ENCODE measurements around the gene LYSMD3. TPM values are rescaled to one million over a fixed set of nuclear protein-coding genes. Genes with fewer than 3 reads are reported as not detected.
A peak's percentile ranks its signal among the peaks of the same experiment; 100 is the strongest.

Gene LYSMD3
- total and polyA plus RNA-seq, 9 of the 15 experiments (the other 6 are each of a cell fraction or from before 2014, with no cell fraction given) = 9.5 to 42.3 (median 20.7) TPM

GRCh38 chr5:90560771-90561170 lies 31.4 kb upstream of the LYSMD3 start:
- BruUV-seq (replicated peaks) = no TSS peak
- ChIA-PET POLR2A (no interaction called here), CTCF (ENCODE audit: low intra/inter-chr PET ratio) (no interaction called here)
- Histone ChIP-seq H3K27me3 (ENCODE audit: control insufficient read depth in 2 of 2, insufficient read depth in 2 of 2, low read length in 2 of 2) (no peaks in the 10 kb centered on the region), H4K20me1 (replicated peaks; ENCODE audit: control insufficient read depth, insufficient read depth, low read length) (no peaks in the 10 kb centered on the region), H3K4me3 (no peak overlapping the region; the same call in 1 of the 2 replicates), H3K9me3 (replicated peaks; ENCODE audit: control insufficient read depth, insufficient read depth, low read depth, low read length) (no peaks in the 10 kb centered on the region), H3K79me2 (ENCODE audit: control insufficient read depth, insufficient read depth, low read length) (peaks cover 51% of the 10 kb centered on the region), H3K4me2 (ENCODE audit: insufficient read depth, low read length) (peak overlapping the region; percentile 17; the same call in 1 of the 2 replicates), H3K9ac (ENCODE audit: insufficient read depth in 1 of 2, low read depth in 2 of 2, low read length in 2 of 2) (peak overlapping the region in 1 of 2 experiments; percentile 30; a peak in 2 of 4 replicates), H3K27ac (ENCODE audit: extremely low read depth, low read depth, low read length) (no peak overlapping the region; the same call in 2 of the 3 replicates), H3K9me1 (ENCODE audit: control insufficient read depth, insufficient read depth, low read length) (no peaks in the 10 kb centered on the region), H2AFZ (ENCODE audit: low read depth, low read length) (no peak overlapping the region), H3K36me3 (ENCODE audit: control insufficient read depth, insufficient read depth, low read length) (no peaks in the 10 kb centered on the region), H3K4me1 (replicated peaks in 1 of 2; ENCODE audit: control insufficient read depth in 2 of 2, insufficient read depth in 2 of 2, low read length in 2 of 2) (peaks cover 4 to 10% of the 10 kb centered on the region in 2 experiments; a peak in 4 of 5 replicates)
- TF ChIP-seq KLF16 (IDR thresholded peaks at IDR 0.05) (no peak), SMAD4 (CRISPR knock-in tag; conservative IDR thresholded peaks at IDR 0.05) (no peak), MCM2 (IDR thresholded peaks at IDR 0.05; ENCODE audit: low read depth) (no peak), ZNF174 (CRISPR knock-in tag; IDR thresholded peaks at IDR 0.05) (no peak), HSF4 (CRISPR knock-in tag; IDR thresholded peaks at IDR 0.05; ENCODE audit: borderline replicate concordance) (no peak), ZNF589 (CRISPR knock-in tag; IDR thresholded peaks at IDR 0.05; ENCODE audit: low read depth) (no peak), GTF2F1 (IDR thresholded peaks at IDR 0.05; ENCODE audit: low read depth, low read length) (no peak), ZNF449 (CRISPR knock-in tag; IDR thresholded peaks at IDR 0.05) (no peak), PPARD (CRISPR knock-in tag; IDR thresholded peaks at IDR 0.05) (no peak)
- TF ChIP-seq, protein P1, sequence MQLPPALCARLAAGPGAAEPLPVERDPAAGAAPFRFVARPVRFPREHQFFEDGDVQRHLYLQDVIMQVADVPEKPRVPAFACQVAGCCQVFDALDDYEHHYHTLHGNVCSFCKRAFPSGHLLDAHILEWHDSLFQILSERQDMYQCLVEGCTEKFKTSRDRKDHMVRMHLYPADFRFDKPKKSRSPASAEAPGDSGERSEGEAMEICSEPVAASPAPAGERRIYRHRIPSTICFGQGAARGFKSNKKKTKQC (CRISPR knock-in tag; IDR thresholded peaks at IDR 0.05) = no peak
- TF ChIP-seq, protein P2, sequence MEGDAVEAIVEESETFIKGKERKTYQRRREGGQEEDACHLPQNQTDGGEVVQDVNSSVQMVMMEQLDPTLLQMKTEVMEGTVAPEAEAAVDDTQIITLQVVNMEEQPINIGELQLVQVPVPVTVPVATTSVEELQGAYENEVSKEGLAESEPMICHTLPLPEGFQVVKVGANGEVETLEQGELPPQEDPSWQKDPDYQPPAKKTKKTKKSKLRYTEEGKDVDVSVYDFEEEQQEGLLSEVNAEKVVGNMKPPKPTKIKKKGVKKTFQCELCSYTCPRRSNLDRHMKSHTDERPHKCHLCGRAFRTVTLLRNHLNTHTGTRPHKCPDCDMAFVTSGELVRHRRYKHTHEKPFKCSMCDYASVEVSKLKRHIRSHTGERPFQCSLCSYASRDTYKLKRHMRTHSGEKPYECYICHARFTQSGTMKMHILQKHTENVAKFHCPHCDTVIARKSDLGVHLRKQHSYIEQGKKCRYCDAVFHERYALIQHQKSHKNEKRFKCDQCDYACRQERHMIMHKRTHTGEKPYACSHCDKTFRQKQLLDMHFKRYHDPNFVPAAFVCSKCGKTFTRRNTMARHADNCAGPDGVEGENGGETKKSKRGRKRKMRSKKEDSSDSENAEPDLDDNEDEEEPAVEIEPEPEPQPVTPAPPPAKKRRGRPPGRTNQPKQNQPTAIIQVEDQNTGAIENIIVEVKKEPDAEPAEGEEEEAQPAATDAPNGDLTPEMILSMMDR (IDR thresholded peaks at IDR 0.05 in 2 of 3, conservative IDR thresholded peaks at IDR 0.05 in 1 of 3; ENCODE audit: insufficient read depth in 2 of 3, low read depth in 1 of 3, low read length in 3 of 3) = no peak
- TF ChIP-seq, protein P3, sequence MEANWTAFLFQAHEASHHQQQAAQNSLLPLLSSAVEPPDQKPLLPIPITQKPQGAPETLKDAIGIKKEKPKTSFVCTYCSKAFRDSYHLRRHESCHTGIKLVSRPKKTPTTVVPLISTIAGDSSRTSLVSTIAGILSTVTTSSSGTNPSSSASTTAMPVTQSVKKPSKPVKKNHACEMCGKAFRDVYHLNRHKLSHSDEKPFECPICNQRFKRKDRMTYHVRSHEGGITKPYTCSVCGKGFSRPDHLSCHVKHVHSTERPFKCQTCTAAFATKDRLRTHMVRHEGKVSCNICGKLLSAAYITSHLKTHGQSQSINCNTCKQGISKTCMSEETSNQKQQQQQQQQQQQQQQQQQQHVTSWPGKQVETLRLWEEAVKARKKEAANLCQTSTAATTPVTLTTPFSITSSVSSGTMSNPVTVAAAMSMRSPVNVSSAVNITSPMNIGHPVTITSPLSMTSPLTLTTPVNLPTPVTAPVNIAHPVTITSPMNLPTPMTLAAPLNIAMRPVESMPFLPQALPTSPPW (CRISPR knock-in tag; IDR thresholded peaks at IDR 0.05) = no peak
- ATAC-seq (no peak), DNase-seq (ENCODE audit: extremely low read depth in 1 of 4, low spot score in 3 of 4) (no peak), FAIRE-seq (no peak)
- intact Hi-C loops (cut with micrococcal nuclease) (no loop called here), in situ Hi-C loops (cut with MboI) (no loop called here)
- 39% methylated on average over 2 of the region's 2 CpGs for WGBS (ENCODE audit: insufficient coverage, low coverage, missing lambda C conversion rate)

Data from K562 (cell line).